OCI-LY1 (cell line): ENCODE measurements around the gene ELOA.

Source experiments
- H2AFZ ChIP-seq: fragments of 200-600 bp; sonication (generic), shearing (Covaris generic); 2 replicates; pipeline ENCODE4 v1.6.0; 2014; ENCODE audit warnings: antibody characterized with exemption, mild to moderate bottlenecking, low read length
- H3F3A ChIP-seq: fragments of 200-600 bp; sonication (generic), shearing (Covaris generic); 2 replicates; pipeline ENCODE4 v1.6.0; 2014; ENCODE audit warnings: mild to moderate bottlenecking, antibody characterized with exemption, low read length, moderate library complexity; ENCODE audit not compliant: insufficient read depth
- H3K27ac ChIP-seq: fragments of 200-600 bp; sonication (generic); 2 replicates; pipeline ENCODE4 v1.5.1; 2014; ENCODE audit warnings: low read length, mixed run types, mild to moderate bottlenecking, low read depth; ENCODE audit not compliant: poor library complexity, severe bottlenecking
- H3K27me3 ChIP-seq: fragments of 200-600 bp; sonication (generic); 2 replicates; pipeline ENCODE4 v1.6.0; 2014; ENCODE audit warnings: antibody characterized with exemption, mild to moderate bottlenecking, low read length, moderate library complexity; ENCODE audit not compliant: insufficient read depth
- H3K36me3 ChIP-seq: fragments of 200-600 bp; sonication (generic); 2 replicates; pipeline ENCODE4 v1.6.1; 2014; ENCODE audit warnings: mild to moderate bottlenecking, antibody characterized with exemption, low read length, moderate library complexity, mixed read lengths; ENCODE audit not compliant: insufficient read depth
- H3K4me1 ChIP-seq: fragments of 200-600 bp; sonication (generic); 2 replicates; pipeline ENCODE4 v1.5.1; 2014; ENCODE audit warnings: mild to moderate bottlenecking, low read length, moderate library complexity; ENCODE audit not compliant: insufficient read depth, severe bottlenecking
- H3K4me2 ChIP-seq: fragments of 200-600 bp; sonication (generic), shearing (Covaris generic); 2 replicates; pipeline ENCODE4 v1.6.1; 2014; ENCODE audit warnings: low read length
- H3K4me3 ChIP-seq: fragments of 200-600 bp; sonication (generic); 2 replicates; pipeline ENCODE4 v1.5.1; 2014; ENCODE audit warnings: low read length, low read depth, mild to moderate bottlenecking, mixed read lengths; ENCODE audit not compliant: poor library complexity, severe bottlenecking
- H3K79me2 ChIP-seq: fragments of 200-600 bp; shearing (Covaris generic); 2 replicates; pipeline ENCODE4 v1.6.1; 2016; ENCODE audit warnings: mixed run types, low read length, mixed read lengths; ENCODE audit not compliant: insufficient read depth
- H3K9ac ChIP-seq: fragments of 200-600 bp; sonication (generic), shearing (Covaris generic); 2 replicates; pipeline ENCODE4 v1.6.1; 2014; ENCODE audit warnings: mild to moderate bottlenecking, low read length, mixed read lengths
- H3K9me2 ChIP-seq: fragments of 200-600 bp; sonication (generic), shearing (Covaris generic); 2 replicates; pipeline ENCODE4 v1.6.1; 2014; ENCODE audit warnings: low read depth, mild to moderate bottlenecking, low read length, mixed read lengths
- H3K9me3 ChIP-seq: fragments of 200-600 bp; shearing (Covaris generic); 2 replicates; pipeline ENCODE4 v1.6.1; 2014; ENCODE audit warnings: low read length, mixed read lengths
- H4K20me1 ChIP-seq: fragments of 200-600 bp; sonication (generic), shearing (Covaris generic); 2 replicates; pipeline ENCODE4 v1.6.0; 2016; ENCODE audit warnings: mild to moderate bottlenecking, low read length; ENCODE audit not compliant: insufficient read depth
- CTCF ChIP-seq: fragments of 200-600 bp; sonication (generic), shearing (Covaris generic); IDR thresholded peaks from 2 replicates; pipeline ENCODE4 v1.5.1; 2017; ENCODE audit warnings: mild to moderate bottlenecking, antibody characterized with exemption, low read length, moderate library complexity, mixed read lengths
- EZH2 ChIP-seq: fragments of 200-600 bp; sonication (generic), shearing (Covaris generic); IDR thresholded peaks from 2 replicates; pipeline ENCODE4 v1.8.0; 2017; ENCODE audit warnings: borderline replicate concordance, mixed run types, mild to moderate bottlenecking, antibody characterized with exemption, low read length, moderate library complexity, mixed read lengths

The ELOA gene

DNA sequence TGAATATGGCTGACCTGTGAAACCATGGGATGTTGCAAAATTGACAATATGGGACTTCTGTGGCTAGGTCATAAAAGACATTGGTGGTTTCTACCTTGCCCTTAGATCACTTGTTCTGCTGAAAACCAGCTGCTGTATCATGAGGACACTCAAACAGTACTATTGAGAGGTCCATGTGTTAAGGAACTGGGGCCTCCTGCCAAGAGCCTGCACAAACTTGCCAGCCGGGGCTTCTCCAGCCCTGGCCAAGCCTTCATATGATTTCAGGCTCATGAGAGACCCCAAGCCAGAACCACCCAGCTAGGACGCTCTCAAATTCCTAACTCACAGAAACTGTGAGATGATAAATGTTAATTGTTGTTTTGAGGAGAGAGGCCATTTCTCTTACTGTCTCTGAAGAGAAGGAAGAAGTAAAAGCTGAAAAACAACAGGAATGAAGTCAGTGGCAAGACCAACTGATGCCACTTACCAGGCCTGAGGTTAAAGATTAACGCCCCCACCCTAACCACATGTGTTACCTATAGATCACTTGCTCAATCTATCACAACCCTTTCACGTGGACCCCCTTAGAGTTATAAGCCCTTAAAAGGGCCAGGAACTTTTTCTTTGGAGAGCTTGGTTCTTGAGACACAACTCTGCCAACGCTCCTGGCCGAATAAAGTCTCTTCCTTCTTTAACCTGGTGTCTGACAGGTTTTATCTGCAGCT, 31.1 kb downstream of the ELOA start:
- TF ChIP-seq EZH2 (no peak), CTCF (no peak)
- Histone ChIP-seq H3F3A (0 out of 2 replicates have a peak, but pooled peaks cover 4% of the 10 kb centered on the region), H4K20me1 (no peaks in the 10 kb centered on the region), H3K79me2 (peaks cover 13% of the 10 kb centered on the region), H3K4me3 (no peak overlapping the region), H3K9me3 (no peaks in the 10 kb centered on the region), H3K27me3 (no peaks in the 10 kb centered on the region), H3K4me1 (peaks cover 49% of the 10 kb centered on the region), H3K36me3 (peaks cover 5% of the 10 kb centered on the region; the same call in 1 of the 2 replicates), H2AFZ (no peak overlapping the region), H3K9ac (no peak overlapping the region; the same call in 1 of the 2 replicates), H3K4me2 (no peak overlapping the region), H3K27ac (peak overlapping the region; percentile 59), H3K9me2 (no peaks in the 10 kb centered on the region)

DNA sequence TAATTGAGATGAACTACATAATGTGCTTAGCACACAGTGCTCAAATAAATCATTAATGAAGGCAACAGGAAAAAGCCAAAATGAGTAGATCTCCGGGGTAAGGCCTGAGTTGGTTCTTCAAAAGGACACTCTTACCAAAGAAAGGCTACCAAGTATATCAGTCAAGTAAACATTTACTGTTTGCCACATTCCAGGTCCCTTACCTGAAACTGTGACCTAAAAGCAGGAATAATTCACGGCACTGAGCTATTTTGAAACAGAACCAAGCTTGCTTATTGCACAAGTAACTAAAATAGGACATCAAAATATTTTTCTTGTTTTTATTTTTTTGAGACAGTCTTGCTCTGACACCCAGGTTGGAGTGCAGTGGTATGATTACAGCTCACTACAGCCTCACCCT, 32.9 kb downstream of the ELOA start:
- Histone ChIP-seq H3F3A (0 out of 2 replicates have a peak, but pooled peaks cover 4% of the 10 kb centered on the region), H3K79me2 (peaks cover 23% of the 10 kb centered on the region), H4K20me1 (no peaks in the 10 kb centered on the region), H3K27ac (no peak overlapping the region), H3K9ac (no peak overlapping the region), H3K9me3 (no peaks in the 10 kb centered on the region), H3K36me3 (peaks cover 14% of the 10 kb centered on the region; the same call in 1 of the 2 replicates), H3K4me2 (no peak overlapping the region), H2AFZ (no peak overlapping the region), H3K27me3 (no peaks in the 10 kb centered on the region), H3K4me3 (no peak overlapping the region), H3K4me1 (peaks cover 59% of the 10 kb centered on the region), H3K9me2 (no peaks in the 10 kb centered on the region)
- TF ChIP-seq CTCF = no peak
- TF ChIP-seq EZH2 = no peak

DNA sequence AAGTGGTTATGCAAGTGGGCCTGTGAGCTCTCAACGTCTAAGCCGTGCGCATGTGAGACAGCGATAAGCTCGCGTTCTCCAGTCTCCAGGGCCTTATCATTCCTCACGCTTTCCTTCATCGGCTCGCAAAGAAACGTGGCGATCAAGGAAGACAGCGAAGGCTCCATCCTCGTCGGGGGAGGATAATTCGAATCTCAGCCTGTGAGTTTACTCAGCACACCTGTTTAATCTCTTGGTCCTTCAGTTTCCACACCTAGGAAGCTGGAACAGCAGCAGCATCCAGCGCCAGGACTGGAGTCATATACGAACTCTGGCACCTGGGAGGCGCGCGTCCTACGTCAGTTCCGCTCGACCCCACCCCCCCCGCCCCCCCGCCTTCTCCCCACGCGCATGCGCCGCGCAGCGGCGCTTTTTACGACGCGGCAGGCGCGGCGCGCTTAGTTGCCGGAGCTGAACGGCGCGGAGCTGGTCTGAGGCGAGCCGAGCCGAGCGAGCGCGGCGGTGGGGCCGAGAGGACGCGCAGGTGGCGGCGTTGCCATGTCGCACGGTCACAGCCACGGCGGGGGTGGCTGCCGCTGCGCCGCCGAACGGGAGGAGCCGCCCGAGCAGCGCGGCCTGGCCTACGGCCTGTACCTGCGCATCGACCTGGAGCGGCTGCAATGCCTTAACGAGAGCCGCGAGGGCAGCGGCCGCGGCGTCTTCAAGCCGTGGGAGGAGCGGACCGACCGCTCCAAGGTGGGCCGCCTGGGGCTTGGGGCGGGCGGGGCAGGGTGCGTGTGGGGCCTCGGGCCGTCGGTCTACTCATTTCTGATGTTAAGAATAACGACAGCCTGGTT, 34.9 kb downstream of the ELOA start, which contains the start of gene PITHD1:
PITHD1 (plus strand) TSS at position 440 of the 836 bp plus-strand sequence; CDS start at position 538, 98 bp downstream.
- Histone ChIP-seq H4K20me1 (no peaks in the 10 kb centered on the region), H2AFZ (peak within 1 kb of the TSS; percentile 76; the same call in 1 of the 2 replicates), H3K9me2 (no peaks in the 10 kb centered on the region), H3K27me3 (no peaks in the 10 kb centered on the region), H3K4me3 (peak within 1 kb of the TSS; percentile 100), H3K79me2 (peaks cover 28% of the 10 kb centered on the region), H3K4me2 (peak within 1 kb of the TSS; percentile 85), H3K36me3 (peaks cover 21% of the 10 kb centered on the region), H3K27ac (peak within 1 kb of the TSS; percentile 46), H3F3A (no peaks in the 10 kb centered on the region), H3K9me3 (no peaks in the 10 kb centered on the region), H3K4me1 (peaks cover 48% of the 10 kb centered on the region), H3K9ac (peak within 1 kb of the TSS; percentile 98)
- TF ChIP-seq EZH2 = no peak
- no peak for TF ChIP-seq CTCF
